Measurements from ENCODE around the gene CUL3. TPM values are rescaled to one million over a fixed set of nuclear protein-coding genes. Genes with fewer than 3 reads are reported as not detected.
"Not testable (repeated sequence)": the region's sequence is repeated elsewhere in the genome, so short reads cannot be mapped to it uniquely, and the experiment has no call there.

The CUL3 gene
- polyA plus RNA-seq, 2 donors: 74.8 to 159 TPM

- not testable (repeated sequence) for H3K36me3 ChIP-seq (ENCODE audit: control insufficient read depth in 2 of 2, insufficient read depth in 2 of 2, low read length in 1 of 2); H3K4me3 ChIP-seq (ENCODE audit: low read depth in 1 of 2, low read length in 2 of 2); H3K4me1 ChIP-seq (ENCODE audit: control insufficient read depth in 2 of 2, insufficient read depth in 2 of 2, low read length in 1 of 2); H3K27me3 ChIP-seq (ENCODE audit: control insufficient read depth in 1 of 2, insufficient read depth in 2 of 2, low read length in 2 of 2); H3K9me3 ChIP-seq (ENCODE audit: control insufficient read depth in 2 of 2, insufficient read depth in 1 of 2, low read depth in 1 of 2, low read length in 1 of 2); H3K27ac ChIP-seq (ENCODE audit: low read depth in 2 of 2, low read length in 1 of 2)
- 97% methylated on average over 10 of the region's 10 CpGs for WGBS, 2 donors
Measured at GRCh38 chr2:224516393-224516792, 68.8 kb downstream of the CUL3 start.

GRCh38 chr2:224513991-224514390, 71.2 kb downstream of the CUL3 start:
- Histone ChIP-seq H3K9me3 (ENCODE audit: control insufficient read depth in 2 of 2, insufficient read depth in 1 of 2, low read depth in 1 of 2, low read length in 1 of 2) (no peaks in the 10 kb centered on the region), H3K27ac (ENCODE audit: low read depth in 2 of 2, low read length in 1 of 2) (no peak overlapping the region), H3K4me3 (ENCODE audit: low read depth in 1 of 2, low read length in 2 of 2) (no peak overlapping the region), H3K27me3 (ENCODE audit: control insufficient read depth in 1 of 2, insufficient read depth in 2 of 2, low read length in 2 of 2) (no peaks in the 10 kb centered on the region), H3K36me3 (ENCODE audit: control insufficient read depth in 2 of 2, insufficient read depth in 2 of 2, low read length in 1 of 2) (no peaks in the 10 kb centered on the region), H3K4me1 (ENCODE audit: control insufficient read depth in 2 of 2, insufficient read depth in 2 of 2, low read length in 1 of 2) (no peaks in the 10 kb centered on the region)
- 58 to 64% methylated on average over 3 of the region's 3 CpGs for WGBS, 2 donors

GRCh38 chr2:224507789-224508188, 77.4 kb downstream of the CUL3 start:
- H3K36me3 ChIP-seq (ENCODE audit: control insufficient read depth in 2 of 2, insufficient read depth in 2 of 2, low read length in 1 of 2): peaks cover 0 to 4% of the 10 kb centered on the region in 2 donors
- H3K27ac ChIP-seq (ENCODE audit: low read depth in 2 of 2, low read length in 1 of 2): no peak overlapping the region
- no peaks in the 10 kb centered on the region for H3K27me3 ChIP-seq (ENCODE audit: control insufficient read depth in 1 of 2, insufficient read depth in 2 of 2, low read length in 2 of 2)
- H3K9me3 ChIP-seq (ENCODE audit: control insufficient read depth in 2 of 2, insufficient read depth in 1 of 2, low read depth in 1 of 2, low read length in 1 of 2): no peaks in the 10 kb centered on the region
- 95 to 98% methylated on average over 1 of the region's 1 CpG for WGBS, 2 donors
- H3K4me3 ChIP-seq (ENCODE audit: low read depth in 1 of 2, low read length in 2 of 2): no peak overlapping the region
- H3K4me1 ChIP-seq (ENCODE audit: control insufficient read depth in 2 of 2, insufficient read depth in 2 of 2, low read length in 1 of 2): no peaks in the 10 kb centered on the region

DNA sequence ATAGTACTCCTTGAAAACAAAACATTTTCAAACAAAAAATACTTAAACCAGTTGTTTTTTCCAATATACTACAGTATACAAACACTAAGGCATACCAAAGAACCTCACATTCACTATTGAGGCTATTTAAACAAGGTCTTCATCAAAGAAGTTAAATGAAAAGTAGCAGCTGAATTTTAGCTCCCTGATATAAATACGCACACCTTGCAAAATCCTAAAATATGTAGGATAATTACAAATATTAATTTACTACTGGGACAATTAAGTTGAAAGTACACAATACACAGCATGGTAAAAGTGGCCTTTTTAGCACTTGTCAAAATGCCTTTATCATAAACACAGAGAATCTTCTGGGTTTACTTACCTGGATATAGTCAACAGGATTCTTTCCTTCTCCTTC, 78.7 kb downstream of the CUL3 start:
- 97 to 99% methylated on average over 1 of the region's 1 CpG for WGBS, 2 donors
- no peak overlapping the region for H3K4me3 ChIP-seq (ENCODE audit: low read depth in 1 of 2, low read length in 2 of 2)
- H3K4me1 ChIP-seq (ENCODE audit: control insufficient read depth in 2 of 2, insufficient read depth in 2 of 2, low read length in 1 of 2): no peaks in the 10 kb centered on the region
- H3K9me3 ChIP-seq (ENCODE audit: control insufficient read depth in 2 of 2, insufficient read depth in 1 of 2, low read depth in 1 of 2, low read length in 1 of 2): no peaks in the 10 kb centered on the region
- H3K27ac ChIP-seq (ENCODE audit: low read depth in 2 of 2, low read length in 1 of 2): no peak overlapping the region
- no peaks in the 10 kb centered on the region for H3K27me3 ChIP-seq (ENCODE audit: control insufficient read depth in 1 of 2, insufficient read depth in 2 of 2, low read length in 2 of 2)
- H3K36me3 ChIP-seq (ENCODE audit: control insufficient read depth in 2 of 2, insufficient read depth in 2 of 2, low read length in 1 of 2): peaks cover 0 to 4% of the 10 kb centered on the region in 2 donors

DNA sequence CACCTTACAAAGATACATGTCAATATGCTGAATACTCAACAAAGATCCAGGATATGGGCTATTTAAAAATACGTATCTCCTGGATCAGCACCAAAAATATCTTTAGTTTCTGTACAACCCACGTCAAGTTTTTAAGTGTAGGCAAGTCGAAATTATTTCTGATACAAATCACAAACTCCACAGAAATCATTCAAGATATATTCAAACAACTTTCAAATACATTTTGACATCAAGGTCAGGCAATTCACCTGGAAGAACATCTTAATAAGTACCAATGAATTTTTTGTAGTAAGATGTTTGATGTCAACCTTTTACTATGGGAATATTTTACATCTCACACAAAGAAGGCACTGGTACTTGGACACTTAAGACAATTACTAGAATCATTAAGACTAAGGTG, 86.2 kb downstream of the CUL3 start:
- 85% methylated on average over 3 of the region's 3 CpGs for WGBS, 2 donors
- no peaks in the 10 kb centered on the region for H3K27me3 ChIP-seq (ENCODE audit: control insufficient read depth in 1 of 2, insufficient read depth in 2 of 2, low read length in 2 of 2)
- no peaks in the 10 kb centered on the region for H3K9me3 ChIP-seq (ENCODE audit: control insufficient read depth in 2 of 2, insufficient read depth in 1 of 2, low read depth in 1 of 2, low read length in 1 of 2)
- H3K36me3 ChIP-seq (ENCODE audit: control insufficient read depth in 2 of 2, insufficient read depth in 2 of 2, low read length in 1 of 2): peaks cover 0 to 6% of the 10 kb centered on the region in 2 donors
- no peak overlapping the region for H3K27ac ChIP-seq (ENCODE audit: low read depth in 2 of 2, low read length in 1 of 2)
- H3K4me1 ChIP-seq (ENCODE audit: control insufficient read depth in 2 of 2, insufficient read depth in 2 of 2, low read length in 1 of 2): no peaks in the 10 kb centered on the region
- H3K4me3 ChIP-seq (ENCODE audit: low read depth in 1 of 2, low read length in 2 of 2): no peak overlapping the region

- Histone ChIP-seq H3K36me3 (ENCODE audit: control insufficient read depth in 2 of 2, insufficient read depth in 2 of 2, low read length in 1 of 2) (peaks cover 0 to 12% of the 10 kb centered on the region in 2 donors), H3K4me3 (ENCODE audit: low read depth in 1 of 2, low read length in 2 of 2) (no peak overlapping the region), H3K27ac (ENCODE audit: low read depth in 2 of 2, low read length in 1 of 2) (no peak overlapping the region), H3K9me3 (ENCODE audit: control insufficient read depth in 2 of 2, insufficient read depth in 1 of 2, low read depth in 1 of 2, low read length in 1 of 2) (no peaks in the 10 kb centered on the region), H3K4me1 (ENCODE audit: control insufficient read depth in 2 of 2, insufficient read depth in 2 of 2, low read length in 1 of 2) (no peaks in the 10 kb centered on the region), H3K27me3 (ENCODE audit: control insufficient read depth in 1 of 2, insufficient read depth in 2 of 2, low read length in 2 of 2) (no peaks in the 10 kb centered on the region)
- 93 to 94% methylated on average over 2 of the region's 2 CpGs for WGBS, 2 donors
Measured at GRCh38 chr2:224492531-224492930, 92.6 kb downstream of the CUL3 start.

DNA sequence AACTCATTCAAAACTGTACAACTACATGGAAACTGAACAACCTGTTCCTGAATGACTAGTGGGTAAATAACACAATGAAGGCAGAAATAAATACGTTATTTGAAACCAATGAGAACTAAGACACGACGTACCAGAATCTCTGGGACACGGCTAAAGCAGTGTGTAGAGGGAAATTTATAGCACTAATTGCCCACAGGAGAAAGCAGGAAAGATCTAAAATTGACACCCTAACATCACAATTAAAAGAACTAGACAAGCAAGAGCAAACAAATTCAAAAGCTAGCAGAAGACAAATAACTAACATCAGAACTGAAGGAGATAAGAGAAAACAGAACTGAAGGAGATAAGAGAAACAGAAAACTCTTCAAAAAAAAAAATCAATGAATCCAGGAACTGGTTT, 97.2 kb downstream of the CUL3 start:
- H3K9me3 ChIP-seq (ENCODE audit: control insufficient read depth in 2 of 2, insufficient read depth in 1 of 2, low read depth in 1 of 2, low read length in 1 of 2); H3K27me3 ChIP-seq (ENCODE audit: control insufficient read depth in 1 of 2, insufficient read depth in 2 of 2, low read length in 2 of 2): not testable (repeated sequence)
- 96 to 98% methylated on average over 4 of the region's 4 CpGs for WGBS, 2 donors

GRCh38 chr2:224485081-224486014, 99.8 kb downstream of the CUL3 start:
- not testable (repeated sequence) for H3K36me3 ChIP-seq (ENCODE audit: control insufficient read depth in 2 of 2, insufficient read depth in 2 of 2, low read length in 1 of 2); H3K27me3 ChIP-seq (ENCODE audit: control insufficient read depth in 1 of 2, insufficient read depth in 2 of 2, low read length in 2 of 2); H3K4me1 ChIP-seq (ENCODE audit: control insufficient read depth in 2 of 2, insufficient read depth in 2 of 2, low read length in 1 of 2); H3K4me3 ChIP-seq (ENCODE audit: low read depth in 1 of 2, low read length in 2 of 2); H3K9me3 ChIP-seq (ENCODE audit: control insufficient read depth in 2 of 2, insufficient read depth in 1 of 2, low read depth in 1 of 2, low read length in 1 of 2)
- 69 to 70% methylated on average over 17 to 18 of the region's 18 CpGs for WGBS, 2 donors
- peak overlapping the region; percentile 90 to 94 for H3K27ac ChIP-seq (ENCODE audit: low read depth in 2 of 2, low read length in 1 of 2)

More for the DNA sequence above, 97.2 kb downstream of the CUL3 start:
- H3K36me3 ChIP-seq (ENCODE audit: control insufficient read depth in 2 of 2, insufficient read depth in 2 of 2, low read length in 1 of 2); H3K27ac ChIP-seq (ENCODE audit: low read depth in 2 of 2, low read length in 1 of 2); H3K4me3 ChIP-seq (ENCODE audit: low read depth in 1 of 2, low read length in 2 of 2); H3K4me1 ChIP-seq (ENCODE audit: control insufficient read depth in 2 of 2, insufficient read depth in 2 of 2, low read length in 1 of 2): not testable (repeated sequence)

DNA sequence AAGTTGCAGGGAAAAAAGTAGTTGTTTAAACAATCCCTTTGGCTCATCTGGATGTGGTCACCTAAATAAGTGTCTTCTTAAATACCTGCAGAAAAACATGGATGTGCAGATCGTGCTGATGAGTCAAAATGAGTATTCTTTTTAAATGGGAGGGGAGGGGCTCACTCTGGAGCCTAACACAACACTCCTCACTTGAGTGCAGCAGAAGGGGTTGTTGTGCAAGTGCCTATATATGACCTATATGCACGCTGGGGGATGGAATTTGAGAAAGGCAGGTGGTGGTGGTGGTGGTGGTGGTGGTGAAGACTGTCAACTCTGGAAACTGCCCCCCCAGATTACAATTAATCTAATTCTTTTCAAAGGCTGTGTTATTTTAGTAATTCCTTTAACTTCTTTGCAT, 105.3 kb downstream of the CUL3 start:
- Histone ChIP-seq H3K36me3 (ENCODE audit: control insufficient read depth in 2 of 2, insufficient read depth in 2 of 2, low read length in 1 of 2) (peaks cover 2 to 3% of the 10 kb centered on the region in 2 donors), H3K9me3 (ENCODE audit: control insufficient read depth in 2 of 2, insufficient read depth in 1 of 2, low read depth in 1 of 2, low read length in 1 of 2) (no peaks in the 10 kb centered on the region), H3K27ac (ENCODE audit: low read depth in 2 of 2, low read length in 1 of 2) (no peak overlapping the region), H3K27me3 (ENCODE audit: control insufficient read depth in 1 of 2, insufficient read depth in 2 of 2, low read length in 2 of 2) (no peaks in the 10 kb centered on the region), H3K4me1 (ENCODE audit: control insufficient read depth in 2 of 2, insufficient read depth in 2 of 2, low read length in 1 of 2) (peaks cover 0 to under 1% of the 10 kb centered on the region in 2 donors), H3K4me3 (ENCODE audit: low read depth in 1 of 2, low read length in 2 of 2) (no peak overlapping the region)
- 79 to 85% methylated on average over 2 of the region's 2 CpGs for WGBS, 2 donors

DNA sequence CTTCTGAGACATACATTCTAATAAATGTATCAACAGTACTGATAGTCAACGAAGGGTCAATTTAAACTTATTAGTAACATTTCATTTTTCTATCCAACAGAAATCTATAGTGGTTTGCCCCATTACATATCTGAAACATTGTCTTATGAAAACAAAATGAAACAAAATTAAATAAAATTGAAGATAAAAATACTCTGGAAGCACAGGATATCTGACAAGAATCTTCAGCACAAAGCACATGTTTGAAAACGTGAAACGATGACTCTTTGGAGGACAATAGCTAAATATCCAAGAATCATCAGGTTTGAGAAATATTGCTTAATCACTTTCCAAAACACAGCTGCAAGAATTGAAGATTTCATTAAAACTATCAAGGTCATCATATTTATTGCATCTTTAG, 112.3 kb downstream of the CUL3 start:
- WGBS, 2 donors: 93% methylated on average over 3 of the region's 3 CpGs
- H3K36me3 ChIP-seq (ENCODE audit: control insufficient read depth in 2 of 2, insufficient read depth in 2 of 2, low read length in 1 of 2): peaks cover 2 to 3% of the 10 kb centered on the region in 2 donors

More for the DNA sequence above, 112.3 kb downstream of the CUL3 start:
- Histone ChIP-seq H3K4me1 (ENCODE audit: control insufficient read depth in 2 of 2, insufficient read depth in 2 of 2, low read length in 1 of 2) (no peaks in the 10 kb centered on the region), H3K27me3 (ENCODE audit: control insufficient read depth in 1 of 2, insufficient read depth in 2 of 2, low read length in 2 of 2) (no peaks in the 10 kb centered on the region), H3K9me3 (ENCODE audit: control insufficient read depth in 2 of 2, insufficient read depth in 1 of 2, low read depth in 1 of 2, low read length in 1 of 2) (no peaks in the 10 kb centered on the region), H3K4me3 (ENCODE audit: low read depth in 1 of 2, low read length in 2 of 2) (no peak overlapping the region), H3K27ac (ENCODE audit: low read depth in 2 of 2, low read length in 1 of 2) (no peak overlapping the region)

All from esophagus (tissue), 2 donors.